Endothelial cell of umbilical vein (primary cell): ENCODE data around the gene VTI1A.

ENCODE experiments used
- CTCF ChIP-seq, 2 donors: IDR thresholded peaks; 1 replicate in 1 of 2; 2 replicates in 1 of 2; pipeline ENCODE4 v1.5.1; 2011; ENCODE audit warnings: low read length in 2 of 2, mild to moderate bottlenecking in 2 of 2, moderate library complexity in 2 of 2, control low read depth in 1 of 2, inconsistent platforms in 1 of 2, low read depth in 1 of 2; ENCODE audit not compliant: insufficient read depth in 1 of 2; ENCODE audit errors: extremely low read depth in 1 of 2
- EZH2 ChIP-seq: IDR thresholded peaks from 2 replicates; pipeline ENCODE4 v1.6.1; 2012; ENCODE audit warnings: borderline replicate concordance, low read depth, mild to moderate bottlenecking, moderate library complexity, low read length, inconsistent platforms; ENCODE audit not compliant: severe bottlenecking
- JUN ChIP-seq: IDR thresholded peaks from 2 replicates; pipeline ENCODE4 v1.6.1; 2011; ENCODE audit warnings: borderline replicate concordance, low read depth; ENCODE audit not compliant: insufficient read length, insufficient read depth
- MAX ChIP-seq: IDR thresholded peaks from 2 replicates; pipeline ENCODE4 v1.6.1; 2011; ENCODE audit not compliant: insufficient read depth, insufficient read length
- MYC ChIP-seq: IDR thresholded peaks from one replicate; pipeline ENCODE4 v1.6.1; 2011; ENCODE audit warnings: mild to moderate bottlenecking, low read depth, low read length
- POLR2A ChIP-seq: IDR thresholded peaks from 2 replicates; pipeline ENCODE4 v1.6.1; 2012; ENCODE audit warnings: low read depth, mild to moderate bottlenecking, control low read depth, low read length

- TF ChIP-seq CTCF (IDR thresholded peaks at IDR 0.05; ENCODE audit: extremely low read depth in 1 of 2, insufficient read depth in 1 of 2, low read depth in 1 of 2, low read length in 2 of 2) (no peak), EZH2 (no peak), MAX (no peak), POLR2A (peak; percentile 26), MYC (no peak), JUN (peak; percentile 40)
These were observed 203.6 kb downstream of the VTI1A start for GRCh38 chr10:112650588-112651030.
